SU-DHL-6 (cell line): ENCODE results near the gene ADAD2.

ENCODE experiments used
- H2AFZ ChIP-seq: fragments of 200-600 bp; sonication (generic); 2 replicates; pipeline ENCODE4 v1.6.1; 2014; ENCODE audit warnings: low read depth, mild to moderate bottlenecking, moderate library complexity, mixed read lengths, antibody characterized with exemption, low read length; ENCODE audit not compliant: severe bottlenecking
- H3F3A ChIP-seq: fragments of 200-600 bp; shearing (Covaris generic); 2 replicates; pipeline ENCODE4 v1.6.0; 2016; ENCODE audit warnings: antibody characterized with exemption, mild to moderate bottlenecking; ENCODE audit not compliant: insufficient read depth
- H3K27ac ChIP-seq: fragments of 200-600 bp; sonication (generic); 2 replicates; pipeline ENCODE4 v1.5.1; 2016; ENCODE audit warnings: low read depth, mild to moderate bottlenecking, low read length, moderate library complexity, mixed read lengths
- H3K27me3 ChIP-seq: fragments of 200-600 bp; sonication (generic), shearing (Covaris generic); 2 replicates; pipeline ENCODE4 v1.6.0; 2014; ENCODE audit warnings: mild to moderate bottlenecking, low read length
- H3K36me3 ChIP-seq: fragments of 200-600 bp; sonication (generic); 2 replicates; pipeline ENCODE4 v1.6.1; 2014; ENCODE audit warnings: mild to moderate bottlenecking, low read length, mixed read lengths
- H3K4me2 ChIP-seq: fragments of 300-600, 200-600 bp; shearing (Covaris generic), sonication (generic); 2 replicates; pipeline ENCODE4 v1.6.0; 2014; ENCODE audit warnings: low read length, low read depth, mild to moderate bottlenecking; ENCODE audit not compliant: poor library complexity, severe bottlenecking
- H3K4me3 ChIP-seq: fragments of 200-600 bp; sonication (generic); 2 replicates; pipeline ENCODE4 v1.5.1; 2014; ENCODE audit warnings: antibody characterized with exemption, low read length, mild to moderate bottlenecking, mixed read lengths; ENCODE audit not compliant: insufficient read depth, poor library complexity, severe bottlenecking
- H3K79me2 ChIP-seq: fragments of 200-600 bp; sonication (generic); 2 replicates; pipeline ENCODE4 v1.6.1; 2014; ENCODE audit warnings: mild to moderate bottlenecking, low read length, moderate library complexity; ENCODE audit not compliant: insufficient read depth
- H3K9ac ChIP-seq: fragments of 200-600 bp; sonication (generic); 2 replicates; pipeline ENCODE4 v1.7.0; 2014; ENCODE audit warnings: mild to moderate bottlenecking, low read length
- H3K9me2 ChIP-seq: fragments of 200-600 bp; sonication (generic); replicated peaks from 2 replicates; pipeline ENCODE4 v1.6.1; 2014; ENCODE audit warnings: low read length; ENCODE audit not compliant: insufficient read depth
- H3K9me3 ChIP-seq: fragments of 200-600 bp; sonication (generic); 2 replicates; pipeline ENCODE4 v1.6.1; 2014; ENCODE audit warnings: low read length, mixed read lengths; ENCODE audit not compliant: insufficient read depth
- H4K20me1 ChIP-seq: fragments of 200-600 bp; sonication (generic); 2 replicates; pipeline ENCODE4 v1.6.1; 2014; ENCODE audit warnings: low read depth, mild to moderate bottlenecking, antibody characterized with exemption, low read length, moderate library complexity, mixed read lengths
- EZH2phosphoT487 ChIP-seq: fragments of 200-600 bp; sonication (generic), shearing (Covaris generic); conservative IDR thresholded peaks from 2 replicates; pipeline ENCODE4 v1.6.1; 2018; ENCODE audit warnings: mild to moderate bottlenecking, antibody characterized with exemption, low read length, moderate library complexity, mixed read lengths
- TF ChIP-seq, protein P1 (sequence below): fragments of 200-600 bp; sonication (generic); IDR thresholded peaks from one replicate; pipeline ENCODE4 v1.5.1; 2017; ENCODE audit warnings: antibody characterized with exemption, mild to moderate bottlenecking, low read length, moderate library complexity; ENCODE audit not compliant: insufficient read depth, poor library complexity, severe bottlenecking

Gene ADAD2

DNA sequence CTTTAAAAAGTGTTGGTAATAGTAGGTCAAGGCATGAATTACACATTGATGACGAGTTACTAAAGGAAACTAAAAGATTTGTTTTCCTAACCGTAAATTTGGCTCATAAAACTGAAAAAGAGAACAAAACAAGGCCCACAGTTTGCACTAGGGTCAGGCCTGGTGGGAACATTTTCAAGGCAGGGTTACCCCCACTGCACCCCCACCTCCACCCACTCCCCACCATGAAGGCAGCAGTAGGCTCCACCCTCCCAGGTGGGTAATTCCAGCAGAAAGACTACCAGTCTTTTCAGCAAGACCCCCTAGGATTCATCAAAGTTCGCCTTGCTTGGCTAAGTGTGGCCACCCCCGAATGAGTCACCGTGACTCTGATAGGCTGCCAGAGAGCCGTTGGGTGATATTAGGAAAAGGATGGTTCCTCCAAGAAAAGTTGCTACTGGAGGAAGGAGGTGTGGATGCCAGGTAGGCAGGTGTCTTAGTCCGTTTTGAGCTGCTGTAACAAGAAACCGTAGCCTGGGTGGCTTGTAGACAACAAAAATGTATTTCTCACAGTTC, 37.2 kb upstream of the ADAD2 start:
- H3K27me3 ChIP-seq = no peaks in the 10 kb centered on the region
- H3K4me3 ChIP-seq = no peak overlapping the region
- H3K4me2 ChIP-seq = no peak overlapping the region
- H3K27ac ChIP-seq = no peak overlapping the region
- no peak overlapping the region for H3K9ac ChIP-seq
- no peak overlapping the region for H2AFZ ChIP-seq
- no peaks in the 10 kb centered on the region for H3K36me3 ChIP-seq
- no peaks in the 10 kb centered on the region for H3K9me2 ChIP-seq
- TF ChIP-seq EZH2phosphoT487 = no peak
- TF ChIP-seq, protein P1, sequence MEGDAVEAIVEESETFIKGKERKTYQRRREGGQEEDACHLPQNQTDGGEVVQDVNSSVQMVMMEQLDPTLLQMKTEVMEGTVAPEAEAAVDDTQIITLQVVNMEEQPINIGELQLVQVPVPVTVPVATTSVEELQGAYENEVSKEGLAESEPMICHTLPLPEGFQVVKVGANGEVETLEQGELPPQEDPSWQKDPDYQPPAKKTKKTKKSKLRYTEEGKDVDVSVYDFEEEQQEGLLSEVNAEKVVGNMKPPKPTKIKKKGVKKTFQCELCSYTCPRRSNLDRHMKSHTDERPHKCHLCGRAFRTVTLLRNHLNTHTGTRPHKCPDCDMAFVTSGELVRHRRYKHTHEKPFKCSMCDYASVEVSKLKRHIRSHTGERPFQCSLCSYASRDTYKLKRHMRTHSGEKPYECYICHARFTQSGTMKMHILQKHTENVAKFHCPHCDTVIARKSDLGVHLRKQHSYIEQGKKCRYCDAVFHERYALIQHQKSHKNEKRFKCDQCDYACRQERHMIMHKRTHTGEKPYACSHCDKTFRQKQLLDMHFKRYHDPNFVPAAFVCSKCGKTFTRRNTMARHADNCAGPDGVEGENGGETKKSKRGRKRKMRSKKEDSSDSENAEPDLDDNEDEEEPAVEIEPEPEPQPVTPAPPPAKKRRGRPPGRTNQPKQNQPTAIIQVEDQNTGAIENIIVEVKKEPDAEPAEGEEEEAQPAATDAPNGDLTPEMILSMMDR = no peak
- H3F3A ChIP-seq = no peaks in the 10 kb centered on the region
- no peaks in the 10 kb centered on the region for H3K79me2 ChIP-seq
- no peaks in the 10 kb centered on the region for H3K9me3 ChIP-seq
- no peaks in the 10 kb centered on the region for H4K20me1 ChIP-seq

DNA sequence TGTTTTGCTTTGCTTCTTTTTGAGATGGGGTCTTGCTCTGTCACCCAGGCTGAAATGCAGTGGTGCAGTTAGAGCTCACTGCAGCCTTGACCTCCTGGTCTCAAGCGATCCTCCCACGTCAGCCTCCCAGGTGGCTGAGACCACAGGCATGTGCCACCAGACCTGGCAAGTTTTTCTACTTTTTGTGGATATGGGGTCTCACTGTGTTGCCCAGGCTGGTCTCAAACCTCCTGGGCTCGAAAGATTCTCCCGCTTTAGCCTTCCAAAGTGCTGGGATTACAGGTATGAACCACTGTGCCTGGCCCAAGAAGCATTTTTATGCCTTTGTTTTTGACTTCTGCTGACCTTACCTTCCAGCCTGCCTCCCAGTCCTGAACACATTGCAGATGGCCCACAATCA, 35.7 kb upstream of the ADAD2 start:
- no peaks in the 10 kb centered on the region for H4K20me1 ChIP-seq
- no peaks in the 10 kb centered on the region for H3K36me3 ChIP-seq
- no peak overlapping the region for H3K27ac ChIP-seq
- no peaks in the 10 kb centered on the region for H3K27me3 ChIP-seq
- no peaks in the 10 kb centered on the region for H3K79me2 ChIP-seq
- no peak overlapping the region for H3K4me2 ChIP-seq
- TF ChIP-seq EZH2phosphoT487 = no peak
- TF ChIP-seq, protein P1 = no peak
- H3F3A ChIP-seq = no peaks in the 10 kb centered on the region
- H3K9me2 ChIP-seq = no peaks in the 10 kb centered on the region
- H3K4me3 ChIP-seq = no peak overlapping the region
- no peak overlapping the region for H3K9ac ChIP-seq
- H2AFZ ChIP-seq = no peak overlapping the region
- H3K9me3 ChIP-seq = no peaks in the 10 kb centered on the region

- Histone ChIP-seq H3K9ac (no peak overlapping the region), H3K4me3 (no peak overlapping the region), H4K20me1 (no peaks in the 10 kb centered on the region), H3K9me2 (no peaks in the 10 kb centered on the region), H3K27me3 (no peaks in the 10 kb centered on the region), H3F3A (no peaks in the 10 kb centered on the region), H3K36me3 (no peaks in the 10 kb centered on the region), H3K27ac (no peak overlapping the region), H2AFZ (no peak overlapping the region), H3K4me2 (no peak overlapping the region), H3K79me2 (no peaks in the 10 kb centered on the region), H3K9me3 (no peaks in the 10 kb centered on the region)
- no peak for TF ChIP-seq EZH2phosphoT487
- TF ChIP-seq, protein P1 = no peak
These were observed 35.2 kb upstream of the ADAD2 start for GRCh38 chr16:84155771-84156170.
